GM18517 (cell line): ENCODE results near the gene COL23A1.

ENCODE experiments used
- ATAC-seq: cut with Tn5 transposase; IDR thresholded peaks from one replicate; pipeline ENCODE4 v1.9.1; 2021; ENCODE audit warnings: mild to moderate bottlenecking, moderate library complexity; ENCODE audit not compliant: unreplicated experiment

The COL23A1 gene

GRCh38 chr5:178515776-178516503, 74.3 kb downstream of the COL23A1 start:
- no peak for ATAC-seq

- ATAC-seq, result no peak
Observed at GRCh38 chr5:178514851-178515418, 75.3 kb downstream of the COL23A1 start.

GRCh38 chr5:178511172-178511571, 79.0 kb downstream of the COL23A1 start:
- no peak for ATAC-seq

- ATAC-seq, result no peak
Observed at GRCh38 chr5:178509491-178510057, 80.6 kb downstream of the COL23A1 start.

GRCh38 chr5:178507151-178507932, 82.9 kb downstream of the COL23A1 start:
- ATAC-seq, result no peak

GRCh38 chr5:178505639-178506407, 84.4 kb downstream of the COL23A1 start:
- no peak for ATAC-seq

- ATAC-seq, result no peak
Observed at GRCh38 chr5:178504340-178504960, 85.7 kb downstream of the COL23A1 start.

- no peak for ATAC-seq
Observed at GRCh38 chr5:178502401-178503100, 87.6 kb downstream of the COL23A1 start.

- ATAC-seq, result no peak
Observed at GRCh38 chr5:178499352-178499751, 90.8 kb downstream of the COL23A1 start.

GRCh38 chr5:178496642-178497041, 93.6 kb downstream of the COL23A1 start:
- ATAC-seq, result no peak

GRCh38 chr5:178496214-178496613, 94.0 kb downstream of the COL23A1 start:
- ATAC-seq, result no peak

GRCh38 chr5:178495706-178496105, 94.5 kb downstream of the COL23A1 start:
- ATAC-seq, result no peak

- no peak for ATAC-seq
Observed at GRCh38 chr5:178492278-178492677, 97.9 kb downstream of the COL23A1 start.

GRCh38 chr5:178490935-178491652, 99.1 kb downstream of the COL23A1 start:
- ATAC-seq, result no peak

GRCh38 chr5:178489271-178489976, 100.8 kb downstream of the COL23A1 start:
- no peak for ATAC-seq

GRCh38 chr5:178488696-178489095, 101.5 kb downstream of the COL23A1 start:
- ATAC-seq, result no peak

- no peak for ATAC-seq
Observed at GRCh38 chr5:178487911-178488600, 102.1 kb downstream of the COL23A1 start.
